SHP77 treated with DMSO at 0.1 percent for 48 hours (cell line): ENCODE results near the gene TEX14.
"Not testable (repeated sequence)": the region's sequence is repeated elsewhere in the genome, so short reads cannot be mapped to it uniquely, and the experiment has no call there.

Experiments
- DNase-seq: peaks from one replicate; lab custom pipeline; 2025; lab: John Stamatoyannopoulos, UW

Gene TEX14

GRCh38 chr17:58611331-58611730 is 80.5 kb downstream of the TEX14 start:
- no peak for DNase-seq

GRCh38 chr17:58606934-58607333 is 84.9 kb downstream of the TEX14 start:
- DNase-seq: no peak

GRCh38 chr17:58605986-58606385 is 85.9 kb downstream of the TEX14 start:
- DNase-seq: no peak

- no peak for DNase-seq
Observed at GRCh38 chr17:58605470-58605869, 86.4 kb downstream of the TEX14 start.

GRCh38 chr17:58601976-58602375 is 89.9 kb downstream of the TEX14 start:
- DNase-seq: no peak

- DNase-seq: no peak
Observed at GRCh38 chr17:58597371-58597770, 94.5 kb downstream of the TEX14 start.

GRCh38 chr17:58595194-58595792 is 96.6 kb downstream of the TEX14 start:
- no peak for DNase-seq

GRCh38 chr17:58593123-58593522 is 98.7 kb downstream of the TEX14 start:
- DNase-seq: no peak

- no peak for DNase-seq
Observed at GRCh38 chr17:58591455-58591854, 100.4 kb downstream of the TEX14 start.

GRCh38 chr17:58590377-58590776 is 101.5 kb downstream of the TEX14 start:
- no peak for DNase-seq

- DNase-seq: peak; percentile 31
Observed at GRCh38 chr17:58587713-58588117, 104.1 kb downstream of the TEX14 start.

- no peak for DNase-seq
Observed at GRCh38 chr17:58586009-58586644, 105.7 kb downstream of the TEX14 start.

GRCh38 chr17:58585554-58585953 is 106.3 kb downstream of the TEX14 start:
- no peak for DNase-seq

GRCh38 chr17:58583486-58583885 is 108.4 kb downstream of the TEX14 start:
- DNase-seq: no peak

- DNase-seq: not testable (repeated sequence)
Observed at GRCh38 chr17:58582718-58583117, 109.1 kb downstream of the TEX14 start.

GRCh38 chr17:58580671-58581070 is 111.2 kb downstream of the TEX14 start:
- no peak for DNase-seq

- no peak for DNase-seq
Observed at GRCh38 chr17:58577696-58578095, 114.1 kb downstream of the TEX14 start.

- no peak for DNase-seq
Observed at GRCh38 chr17:58576679-58577367, 115.0 kb downstream of the TEX14 start.

- no peak for DNase-seq
Observed at GRCh38 chr17:58575511-58575910, 116.3 kb downstream of the TEX14 start.

- no peak for DNase-seq
Observed at GRCh38 chr17:58574025-58574424, 117.8 kb downstream of the TEX14 start.

- no peak for DNase-seq
Observed at GRCh38 chr17:58572846-58573245, 119.0 kb downstream of the TEX14 start.

- no peak for DNase-seq
Observed at GRCh38 chr17:58570758-58571157, 121.1 kb downstream of the TEX14 start.

- DNase-seq: no peak
Observed at GRCh38 chr17:58569196-58569595, 122.6 kb downstream of the TEX14 start.
